Mononuclear cell (primary cell): ENCODE data around the gene MAN2B2. TPM values are rescaled to one million over a fixed set of nuclear protein-coding genes. Genes with fewer than 3 reads are reported as not detected.
"Not testable (repeated sequence)": the region's sequence is repeated elsewhere in the genome, so short reads cannot be mapped to it uniquely, and the experiment has no call there.

ENCODE experiments used
- H3K27me3 ChIP-seq: 2 replicates; pipeline ENCODE4 v1.6.0; 2011; ENCODE audit warnings: low read length, control low read depth; ENCODE audit not compliant: insufficient read depth
- H3K4me1 ChIP-seq: 2 replicates; pipeline ENCODE4 v1.5.1; 2011; ENCODE audit warnings: mild to moderate bottlenecking, low read length, control low read depth; ENCODE audit not compliant: insufficient read depth
- H3K4me3 ChIP-seq: 2 replicates; pipeline ENCODE4 v1.5.1; 2011; ENCODE audit warnings: mild to moderate bottlenecking, low read length, moderate library complexity
- H3K9me3 ChIP-seq: 2 replicates; pipeline ENCODE4 v1.5.1; 2011; ENCODE audit warnings: low read depth, mild to moderate bottlenecking, control low read depth, low read length
- total RNA-seq: library from RNA; depleted of rRNA; stranded (reverse); fragments of >200 nt; gene quantifications from one replicate; pipeline ENCODE4 v1.2.3, GENCODE V29; 2012

The MAN2B2 gene
- total RNA-seq, 1 donor = 16.7 TPM

DNA sequence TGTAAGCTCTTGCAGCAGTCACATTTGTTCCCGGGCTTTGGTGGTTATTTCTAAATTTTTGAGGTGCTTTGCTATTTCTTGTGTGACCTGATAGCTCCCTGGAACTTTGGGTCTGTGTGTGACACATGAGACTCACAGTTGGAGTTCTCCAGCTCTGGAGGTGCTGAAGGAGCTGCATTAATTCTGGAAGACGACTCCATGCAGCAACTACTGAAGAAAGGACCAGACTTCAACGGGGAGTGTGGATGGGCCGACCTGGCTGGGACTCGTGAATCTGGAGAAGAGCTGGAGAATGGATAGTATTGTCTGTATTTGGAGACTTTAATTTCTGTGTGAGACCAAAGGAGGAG, 67.0 kb downstream of the MAN2B2 start:
- H3K9me3 ChIP-seq = no peaks in the 10 kb centered on the region
- peak overlapping the region; percentile 83 for H3K4me3 ChIP-seq
- H3K27me3 ChIP-seq = no peaks in the 10 kb centered on the region
- peaks cover 27% of the 10 kb centered on the region for H3K4me1 ChIP-seq

- Histone ChIP-seq H3K4me3 (no peak overlapping the region), H3K9me3 (no peaks in the 10 kb centered on the region), H3K27me3 (no peaks in the 10 kb centered on the region), H3K4me1 (peaks cover 27% of the 10 kb centered on the region)
Measured at GRCh38 chr4:6643141-6643847, 68.3 kb downstream of the MAN2B2 start.

DNA sequence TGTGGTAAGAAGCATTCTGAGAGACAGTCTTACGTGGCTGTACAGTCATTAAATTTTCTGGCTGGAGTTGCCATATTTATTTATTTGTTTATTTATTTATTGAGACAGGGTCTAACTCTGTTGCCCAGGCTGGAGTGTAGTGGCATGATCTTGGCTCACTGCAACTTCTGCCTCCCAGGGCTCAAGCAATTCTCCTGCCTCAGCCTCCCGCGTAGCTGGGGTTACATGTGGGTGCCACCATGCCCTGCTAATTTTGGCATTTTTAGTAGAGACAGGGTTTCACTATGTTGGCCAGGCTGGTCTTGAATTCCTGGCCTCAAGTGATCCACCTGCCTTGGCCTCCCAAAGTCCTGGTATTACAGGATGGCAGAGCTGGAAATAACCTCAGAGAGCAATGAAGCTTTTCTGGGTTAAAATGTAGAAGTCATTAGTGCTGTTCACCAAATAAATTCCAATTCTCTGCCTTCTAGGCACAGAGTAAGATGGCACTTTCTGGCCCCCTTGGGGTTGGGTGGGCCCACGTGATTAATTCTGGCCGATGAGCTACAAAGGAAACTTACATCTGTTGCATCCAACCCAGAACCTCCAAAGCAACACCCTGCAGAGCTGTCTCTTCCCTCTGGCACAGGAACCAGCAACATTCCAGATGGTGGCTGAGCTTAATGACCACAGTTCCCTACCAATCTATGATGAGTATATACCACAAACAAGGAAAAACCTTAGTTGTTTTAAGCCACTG, 70.0 kb downstream of the MAN2B2 start:
- H3K27me3 ChIP-seq = no peaks in the 10 kb centered on the region
- no peaks in the 10 kb centered on the region for H3K9me3 ChIP-seq
- H3K4me1 ChIP-seq = peaks cover 24% of the 10 kb centered on the region
- H3K4me3 ChIP-seq = no peak overlapping the region

- no peak overlapping the region for H3K4me3 ChIP-seq
- H3K27me3 ChIP-seq = no peaks in the 10 kb centered on the region
- H3K4me1 ChIP-seq = peaks cover 12% of the 10 kb centered on the region
- H3K9me3 ChIP-seq = no peaks in the 10 kb centered on the region
Measured at GRCh38 chr4:6647169-6647568, 72.2 kb downstream of the MAN2B2 start.

- no peaks in the 10 kb centered on the region for H3K27me3 ChIP-seq
- H3K4me1 ChIP-seq = peaks cover 6% of the 10 kb centered on the region
- H3K9me3 ChIP-seq = no peaks in the 10 kb centered on the region
- no peak overlapping the region for H3K4me3 ChIP-seq
Measured at GRCh38 chr4:6647582-6648230, 72.7 kb downstream of the MAN2B2 start.

GRCh38 chr4:6649216-6649615, 74.2 kb downstream of the MAN2B2 start:
- Histone ChIP-seq H3K9me3 (no peaks in the 10 kb centered on the region), H3K4me1 (no peaks in the 10 kb centered on the region), H3K27me3 (no peaks in the 10 kb centered on the region), H3K4me3 (no peak overlapping the region)

GRCh38 chr4:6654211-6654610, 79.2 kb downstream of the MAN2B2 start:
- not testable (repeated sequence) for H3K9me3 ChIP-seq, H3K4me3 ChIP-seq
- Histone ChIP-seq H3K4me1 (peaks cover 11% of the 10 kb centered on the region), H3K27me3 (peaks cover 12% of the 10 kb centered on the region)

DNA sequence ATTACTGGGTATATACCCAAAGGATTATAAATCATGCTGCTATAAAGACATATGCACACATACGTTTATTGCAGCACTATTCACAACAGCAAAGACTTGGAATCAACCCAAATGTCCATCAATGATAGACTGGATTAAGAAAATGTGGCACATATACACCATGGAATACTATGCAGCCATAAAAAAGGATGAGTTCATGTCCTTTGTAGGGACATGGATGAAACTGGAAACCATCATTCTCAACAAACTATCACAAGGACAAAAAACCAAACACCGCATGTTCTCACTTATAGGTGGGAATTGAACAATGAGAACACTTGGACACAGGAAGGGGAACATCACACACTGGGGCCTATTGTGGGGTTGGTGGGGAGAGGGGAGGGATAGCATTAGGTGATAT, 80.3 kb downstream of the MAN2B2 start:
- Histone ChIP-seq H3K27me3 (peaks cover 21% of the 10 kb centered on the region), H3K4me1 (peaks cover 14% of the 10 kb centered on the region)
- H3K9me3 ChIP-seq, H3K4me3 ChIP-seq: not testable (repeated sequence)

DNA sequence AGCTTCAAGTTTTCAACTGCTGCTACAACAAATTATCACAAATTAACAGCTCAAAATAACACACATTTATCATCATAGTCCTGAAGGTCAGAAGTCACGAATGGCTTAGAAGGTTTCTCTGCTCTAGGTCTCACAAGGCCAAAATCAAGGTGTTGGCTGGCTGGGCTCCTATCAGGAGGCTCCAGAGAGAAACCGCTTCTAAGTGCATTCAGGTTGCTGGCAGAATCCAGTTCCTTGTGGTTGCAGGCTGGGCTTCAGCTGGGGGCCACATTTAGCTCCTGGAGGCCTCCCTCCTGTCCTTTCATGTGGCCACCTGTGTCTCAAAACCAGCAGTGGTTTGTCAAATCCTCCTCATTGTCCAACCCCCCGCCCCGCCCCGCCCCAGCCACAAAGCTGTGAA, 80.9 kb downstream of the MAN2B2 start:
- H3K9me3 ChIP-seq = no peaks in the 10 kb centered on the region
- peaks cover 14% of the 10 kb centered on the region for H3K4me1 ChIP-seq
- H3K27me3 ChIP-seq = peaks cover 24% of the 10 kb centered on the region
- H3K4me3 ChIP-seq = no peak overlapping the region

- Histone ChIP-seq H3K4me3 (no peak overlapping the region), H3K9me3 (no peaks in the 10 kb centered on the region), H3K27me3 (peaks cover 38% of the 10 kb centered on the region), H3K4me1 (peaks cover 14% of the 10 kb centered on the region)
Measured at GRCh38 chr4:6657242-6658208, 82.5 kb downstream of the MAN2B2 start.

DNA sequence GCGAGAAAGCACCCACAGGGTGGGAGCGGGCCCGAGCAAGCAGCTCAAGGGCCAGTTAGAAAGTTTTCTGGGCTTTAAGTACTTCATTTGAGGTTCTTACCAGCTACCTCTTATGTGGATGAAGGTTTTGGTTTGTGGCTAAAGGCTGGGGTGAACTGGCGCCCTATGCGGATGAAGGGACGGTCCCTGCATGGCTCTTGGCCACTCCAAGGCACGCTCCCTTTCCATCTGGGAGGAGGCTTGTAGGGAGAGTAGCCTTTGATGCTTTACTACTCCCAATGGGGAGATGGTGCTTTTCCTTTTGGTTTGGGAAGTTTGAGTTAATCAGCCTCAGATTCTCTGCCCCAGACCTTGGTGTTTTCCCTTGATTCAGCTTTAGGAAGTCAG, 83.2 kb downstream of the MAN2B2 start:
- Histone ChIP-seq H3K9me3 (no peaks in the 10 kb centered on the region), H3K4me3 (no peak overlapping the region), H3K4me1 (peaks cover 14% of the 10 kb centered on the region), H3K27me3 (peaks cover 45% of the 10 kb centered on the region)

- no peaks in the 10 kb centered on the region for H3K9me3 ChIP-seq
- H3K4me1 ChIP-seq = peaks cover 14% of the 10 kb centered on the region
- H3K4me3 ChIP-seq = no peak overlapping the region
- peaks cover 49% of the 10 kb centered on the region for H3K27me3 ChIP-seq
Measured at GRCh38 chr4:6658597-6659075, 83.6 kb downstream of the MAN2B2 start.

DNA sequence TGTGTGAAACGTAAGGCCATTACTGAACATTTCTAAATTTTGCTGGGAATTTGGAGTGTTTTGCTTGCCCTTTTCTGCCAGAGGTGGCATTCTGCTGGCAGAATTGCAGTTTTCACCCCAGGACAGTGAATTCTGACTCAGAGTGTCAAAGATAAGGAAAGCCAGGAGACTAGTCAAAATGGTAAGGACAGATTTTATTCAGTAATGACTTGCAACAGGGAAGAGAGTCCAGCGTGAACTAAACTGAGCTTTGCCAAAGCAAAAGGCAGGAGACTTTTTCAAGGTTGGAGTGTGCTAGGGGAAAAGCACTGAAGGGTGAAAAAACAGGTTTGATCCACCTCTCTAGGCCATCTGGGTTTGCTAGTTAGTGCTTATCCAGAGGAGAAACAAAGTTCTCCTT, 84.9 kb downstream of the MAN2B2 start:
- Histone ChIP-seq H3K4me3 (no peak overlapping the region), H3K9me3 (no peaks in the 10 kb centered on the region), H3K4me1 (peaks cover 14% of the 10 kb centered on the region), H3K27me3 (peaks cover 53% of the 10 kb centered on the region)

GRCh38 chr4:6660430-6660829, 85.4 kb downstream of the MAN2B2 start:
- Histone ChIP-seq H3K4me1 (peaks cover 14% of the 10 kb centered on the region), H3K9me3 (no peaks in the 10 kb centered on the region), H3K27me3 (peaks cover 55% of the 10 kb centered on the region), H3K4me3 (no peak overlapping the region)
